ENCODE results near the gene TMLHE. TPM values are rescaled to one million over a fixed set of nuclear protein-coding genes. Genes with fewer than 3 reads are reported as not detected.

Gene TMLHE
- total RNA-seq, 1 experiment from 2014 or later = 12.2 TPM

DNA sequence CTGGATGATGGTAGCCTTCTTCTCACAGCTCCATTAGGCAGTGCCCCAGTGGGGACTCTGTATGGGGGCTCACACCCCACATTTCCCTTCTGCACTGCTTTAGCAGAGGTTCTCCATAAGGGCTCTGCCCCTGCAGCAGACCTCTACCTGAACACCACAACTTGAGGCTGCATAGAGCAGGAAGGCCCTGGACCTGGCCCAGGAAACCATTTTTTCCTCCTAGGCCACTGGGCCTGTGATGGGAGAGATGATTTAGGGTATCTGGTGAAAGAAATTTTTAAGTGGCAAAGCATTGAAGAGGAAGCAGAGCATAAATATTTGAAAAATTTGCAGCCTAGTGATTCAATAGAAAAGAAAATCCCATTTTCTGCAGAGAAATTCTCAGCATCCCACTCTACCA lies 171.7 kb downstream of the TMLHE start:
- DNase-seq (ENCODE audit: low read depth, low spot score) (no peak), ATAC-seq (no peak)
- Histone ChIP-seq H3K4me1 (ENCODE audit: control insufficient read depth in 1 of 2, insufficient read depth in 2 of 2, low read length in 2 of 2) (no peaks in the 10 kb centered on the region), H2AFZ (ENCODE audit: low read depth, low read length, poor library complexity, severe bottlenecking) (no peak overlapping the region), H3K9me3 (ENCODE audit: control insufficient read depth in 1 of 2, insufficient read depth in 1 of 2, low read depth in 1 of 2, low read length in 2 of 2) (no peaks in the 10 kb centered on the region), H3K9me2 (ENCODE audit: insufficient read depth) (no peaks in the 10 kb centered on the region), H3K4me2 (ENCODE audit: low read length) (no peak overlapping the region), H3K27ac (ENCODE audit: low read depth, low read length) (no peak overlapping the region), H3K9ac (ENCODE audit: low read length) (no peak overlapping the region), H3K79me2 (ENCODE audit: insufficient read depth, low read length) (no peaks in the 10 kb centered on the region), H3K27me3 (ENCODE audit: insufficient read depth, low read length) (no peaks in the 10 kb centered on the region), H4K20me1 (ENCODE audit: insufficient read depth) (no peaks in the 10 kb centered on the region), H3K36me3 (ENCODE audit: control insufficient read depth in 1 of 2, insufficient read depth in 2 of 2, low read length in 2 of 2) (no peaks in the 10 kb centered on the region), H3K4me3 (replicated peaks in 1 of 2; ENCODE audit: low read depth in 1 of 2, low read length in 2 of 2) (no peak overlapping the region)
- BruUV-seq (replicated peaks) = no TSS peak
- POLR2A ChIA-PET = no interaction called here
- RAD21 ChIA-PET (ENCODE audit: low non-redundant PET in 1 of 2, low total read pairs in 2 of 2, uncharacterized antibody in 2 of 2, unreplicated experiment in 2 of 2) = no interaction called here
- CTCF ChIA-PET = no interaction called here
- intact Hi-C loops (cut with micrococcal nuclease) = no loop called here
- TF ChIP-seq JUND (IDR thresholded peaks at IDR 0.05) = no peak
- TF ChIP-seq, protein P1, sequence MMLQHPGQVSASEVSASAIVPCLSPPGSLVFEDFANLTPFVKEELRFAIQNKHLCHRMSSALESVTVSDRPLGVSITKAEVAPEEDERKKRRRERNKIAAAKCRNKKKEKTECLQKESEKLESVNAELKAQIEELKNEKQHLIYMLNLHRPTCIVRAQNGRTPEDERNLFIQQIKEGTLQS (IDR thresholded peaks at IDR 0.05) = no peak
- no peak for TF ChIP-seq CEBPB (IDR thresholded peaks at IDR 0.05; ENCODE audit: low read depth)
- no peak for TF ChIP-seq ZNF274 (IDR thresholded peaks at IDR 0.05; ENCODE audit: low read depth, low read length)
- TF ChIP-seq, protein P2, sequence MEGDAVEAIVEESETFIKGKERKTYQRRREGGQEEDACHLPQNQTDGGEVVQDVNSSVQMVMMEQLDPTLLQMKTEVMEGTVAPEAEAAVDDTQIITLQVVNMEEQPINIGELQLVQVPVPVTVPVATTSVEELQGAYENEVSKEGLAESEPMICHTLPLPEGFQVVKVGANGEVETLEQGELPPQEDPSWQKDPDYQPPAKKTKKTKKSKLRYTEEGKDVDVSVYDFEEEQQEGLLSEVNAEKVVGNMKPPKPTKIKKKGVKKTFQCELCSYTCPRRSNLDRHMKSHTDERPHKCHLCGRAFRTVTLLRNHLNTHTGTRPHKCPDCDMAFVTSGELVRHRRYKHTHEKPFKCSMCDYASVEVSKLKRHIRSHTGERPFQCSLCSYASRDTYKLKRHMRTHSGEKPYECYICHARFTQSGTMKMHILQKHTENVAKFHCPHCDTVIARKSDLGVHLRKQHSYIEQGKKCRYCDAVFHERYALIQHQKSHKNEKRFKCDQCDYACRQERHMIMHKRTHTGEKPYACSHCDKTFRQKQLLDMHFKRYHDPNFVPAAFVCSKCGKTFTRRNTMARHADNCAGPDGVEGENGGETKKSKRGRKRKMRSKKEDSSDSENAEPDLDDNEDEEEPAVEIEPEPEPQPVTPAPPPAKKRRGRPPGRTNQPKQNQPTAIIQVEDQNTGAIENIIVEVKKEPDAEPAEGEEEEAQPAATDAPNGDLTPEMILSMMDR (IDR thresholded peaks at IDR 0.05 in 2 of 3, conservative IDR thresholded peaks at IDR 0.05 in 1 of 3; ENCODE audit: borderline replicate concordance in 1 of 3, insufficient read depth in 1 of 3, low read depth in 2 of 3, low read length in 2 of 3) = no peak
- no peak for TF ChIP-seq ELF1 (IDR thresholded peaks at IDR 0.05; ENCODE audit: borderline replicate concordance, low read depth)
- no peak for TF ChIP-seq RAD21 (IDR thresholded peaks at IDR 0.05; ENCODE audit: low read depth)
- TF ChIP-seq, protein P3, sequence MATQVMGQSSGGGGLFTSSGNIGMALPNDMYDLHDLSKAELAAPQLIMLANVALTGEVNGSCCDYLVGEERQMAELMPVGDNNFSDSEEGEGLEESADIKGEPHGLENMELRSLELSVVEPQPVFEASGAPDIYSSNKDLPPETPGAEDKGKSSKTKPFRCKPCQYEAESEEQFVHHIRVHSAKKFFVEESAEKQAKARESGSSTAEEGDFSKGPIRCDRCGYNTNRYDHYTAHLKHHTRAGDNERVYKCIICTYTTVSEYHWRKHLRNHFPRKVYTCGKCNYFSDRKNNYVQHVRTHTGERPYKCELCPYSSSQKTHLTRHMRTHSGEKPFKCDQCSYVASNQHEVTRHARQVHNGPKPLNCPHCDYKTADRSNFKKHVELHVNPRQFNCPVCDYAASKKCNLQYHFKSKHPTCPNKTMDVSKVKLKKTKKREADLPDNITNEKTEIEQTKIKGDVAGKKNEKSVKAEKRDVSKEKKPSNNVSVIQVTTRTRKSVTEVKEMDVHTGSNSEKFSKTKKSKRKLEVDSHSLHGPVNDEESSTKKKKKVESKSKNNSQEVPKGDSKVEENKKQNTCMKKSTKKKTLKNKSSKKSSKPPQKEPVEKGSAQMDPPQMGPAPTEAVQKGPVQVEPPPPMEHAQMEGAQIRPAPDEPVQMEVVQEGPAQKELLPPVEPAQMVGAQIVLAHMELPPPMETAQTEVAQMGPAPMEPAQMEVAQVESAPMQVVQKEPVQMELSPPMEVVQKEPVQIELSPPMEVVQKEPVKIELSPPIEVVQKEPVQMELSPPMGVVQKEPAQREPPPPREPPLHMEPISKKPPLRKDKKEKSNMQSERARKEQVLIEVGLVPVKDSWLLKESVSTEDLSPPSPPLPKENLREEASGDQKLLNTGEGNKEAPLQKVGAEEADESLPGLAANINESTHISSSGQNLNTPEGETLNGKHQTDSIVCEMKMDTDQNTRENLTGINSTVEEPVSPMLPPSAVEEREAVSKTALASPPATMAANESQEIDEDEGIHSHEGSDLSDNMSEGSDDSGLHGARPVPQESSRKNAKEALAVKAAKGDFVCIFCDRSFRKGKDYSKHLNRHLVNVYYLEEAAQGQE (IDR thresholded peaks at IDR 0.05; ENCODE audit: low read depth) = no peak
- no peak for TF ChIP-seq CBX3 (IDR thresholded peaks at IDR 0.05; ENCODE audit: low read depth)
- no peak for TF ChIP-seq EGR1 (IDR thresholded peaks at IDR 0.05; ENCODE audit: low read depth)
- TF ChIP-seq FOSL1 (IDR thresholded peaks at IDR 0.05; ENCODE audit: low read depth) = no peak
- TF ChIP-seq EZH2 (IDR thresholded peaks at IDR 0.05) = no peak
- no peak for TF ChIP-seq SP1 (IDR thresholded peaks at IDR 0.05; ENCODE audit: low read depth)
- TF ChIP-seq POLR2A (IDR thresholded peaks at IDR 0.05; ENCODE audit: borderline replicate concordance, extremely low read depth, insufficient read depth, insufficient read length) = no peak
- no peak for TF ChIP-seq POLR2AphosphoS5 (IDR thresholded peaks at IDR 0.05; ENCODE audit: low read depth, low read length)
- no peak for TF ChIP-seq SRF (IDR thresholded peaks at IDR 0.05; ENCODE audit: low read depth)
- TF ChIP-seq YY1 (IDR thresholded peaks at IDR 0.05; ENCODE audit: extremely low read depth, insufficient replicate concordance, low read depth, low read length) = no peak
- TF ChIP-seq ZFX (IDR thresholded peaks at IDR 0.05) = no peak
